Subcutaneous abdominal adipose tissue (tissue), 5 donors: ENCODE results near the gene LZTR1.

Source experiments
- H3K27ac ChIP-seq: one replicate; pipeline ENCODE4 v1.7.0; 2013; ENCODE audit warnings: low read depth, mild to moderate bottlenecking, inconsistent platforms, low read length, moderate library complexity
- H3K27me3 ChIP-seq, 5 donors: one replicate each; pipeline ENCODE4 v1.7.0; 2013; ENCODE audit warnings: low read length in 5 of 5, inconsistent platforms in 1 of 5; ENCODE audit not compliant: control insufficient read depth in 5 of 5, insufficient read depth in 4 of 5
- H3K36me3 ChIP-seq, 5 donors: one replicate each; pipeline ENCODE4 v1.7.0; 2013; ENCODE audit warnings: low read length in 5 of 5; ENCODE audit not compliant: control insufficient read depth in 5 of 5, insufficient read depth in 5 of 5
- H3K4me1 ChIP-seq, 5 donors: one replicate each; pipeline ENCODE4 v1.7.0; 2013; ENCODE audit warnings: low read length in 5 of 5, mild to moderate bottlenecking in 3 of 5, moderate library complexity in 1 of 5; ENCODE audit not compliant: control insufficient read depth in 5 of 5, insufficient read depth in 5 of 5
- H3K4me3 ChIP-seq, 5 donors: one replicate each; pipeline ENCODE4 v1.7.0; 2013; ENCODE audit warnings: low read length in 5 of 5, low read depth in 1 of 5
- H3K9ac ChIP-seq, 5 donors: one replicate each; pipeline ENCODE4 v1.7.0; 2013; ENCODE audit warnings: low read length in 5 of 5, mild to moderate bottlenecking in 4 of 5, moderate library complexity in 3 of 5
- H3K9me3 ChIP-seq, 5 donors: one replicate each; pipeline ENCODE4 v1.7.0; 2013; ENCODE audit warnings: low read length in 5 of 5; ENCODE audit not compliant: control insufficient read depth in 5 of 5
- donor health status: healthy.
- donor health status: healthy.
- donor health status: healthy.
- donor health status: healthy.
- donor health status: healthy.

Gene LZTR1

GRCh38 chr22:20990184-20991180, 8.4 kb downstream of the LZTR1 start:
- no peak overlapping the region for H3K27ac ChIP-seq

GRCh38 chr22:20991252-20992055, 9.4 kb downstream of the LZTR1 start:
- H3K27ac ChIP-seq, result no peak overlapping the region
- H3K27me3 ChIP-seq, result no peaks in the 10 kb centered on the region
- H3K9me3 ChIP-seq, result no peaks in the 10 kb centered on the region
- no peak overlapping the region for H3K4me3 ChIP-seq
- H3K9ac ChIP-seq, result no peak overlapping the region
- H3K36me3 ChIP-seq, result peaks cover 0 to 91% (median 83%) of the 10 kb centered on the region in 5 donors
- H3K4me1 ChIP-seq, result no peaks in the 10 kb centered on the region

More at GRCh38 chr22:20990184-20991180, 8.4 kb downstream of the LZTR1 start:
- Histone ChIP-seq H3K4me1 (no peaks in the 10 kb centered on the region), H3K36me3 (peaks cover 0 to 90% (median 80%) of the 10 kb centered on the region in 5 donors), H3K27me3 (no peaks in the 10 kb centered on the region), H3K9me3 (no peaks in the 10 kb centered on the region), H3K9ac (no peak overlapping the region), H3K4me3 (no peak overlapping the region)

- Histone ChIP-seq H3K36me3 (peaks cover 0 to 93% (median 84%) of the 10 kb centered on the region in 5 donors), H3K9ac (no peak overlapping the region), H3K9me3 (no peaks in the 10 kb centered on the region), H3K27ac (no peak overlapping the region), H3K4me1 (no peaks in the 10 kb centered on the region), H3K27me3 (no peaks in the 10 kb centered on the region), H3K4me3 (no peak overlapping the region)
Measured at GRCh38 chr22:20992056-20992442, 10.0 kb downstream of the LZTR1 start.

- H3K9ac ChIP-seq, result no peak overlapping the region
- H3K9me3 ChIP-seq, result no peaks in the 10 kb centered on the region
- H3K4me3 ChIP-seq, result no peak overlapping the region
- no peaks in the 10 kb centered on the region for H3K4me1 ChIP-seq
- H3K36me3 ChIP-seq, result peaks cover 0 to 93% (median 86%) of the 10 kb centered on the region in 5 donors
- no peaks in the 10 kb centered on the region for H3K27me3 ChIP-seq
- H3K27ac ChIP-seq, result no peak overlapping the region
Measured at GRCh38 chr22:20992456-20993303, 10.6 kb downstream of the LZTR1 start.

- no peaks in the 10 kb centered on the region for H3K9me3 ChIP-seq
- H3K36me3 ChIP-seq, result peaks cover 0 to 90% (median 84%) of the 10 kb centered on the region in 5 donors
- no peak overlapping the region for H3K9ac ChIP-seq
- no peaks in the 10 kb centered on the region for H3K27me3 ChIP-seq
- H3K27ac ChIP-seq, result no peak overlapping the region
- H3K4me3 ChIP-seq, result no peak overlapping the region
- H3K4me1 ChIP-seq, result no peaks in the 10 kb centered on the region
Measured at GRCh38 chr22:20993304-20994127, 11.4 kb downstream of the LZTR1 start.

- peaks cover 0 to under 1% (median 0%) of the 10 kb centered on the region in 5 donors for H3K4me1 ChIP-seq
- peaks cover 0 to 91% (median 83%) of the 10 kb centered on the region in 5 donors for H3K36me3 ChIP-seq
- no peaks in the 10 kb centered on the region for H3K9me3 ChIP-seq
- no peak overlapping the region for H3K27ac ChIP-seq
- no peak overlapping the region for H3K4me3 ChIP-seq
- H3K27me3 ChIP-seq, result no peaks in the 10 kb centered on the region
- no peak overlapping the region for H3K9ac ChIP-seq
Measured at GRCh38 chr22:20994128-20994901, 12.2 kb downstream of the LZTR1 start.

- no peak overlapping the region for H3K9ac ChIP-seq
- no peak overlapping the region for H3K4me3 ChIP-seq
- peaks cover 0 to 6% (median 4%) of the 10 kb centered on the region in 5 donors for H3K4me1 ChIP-seq
- H3K36me3 ChIP-seq, result peaks cover 0 to 96% (median 86%) of the 10 kb centered on the region in 5 donors
- no peaks in the 10 kb centered on the region for H3K27me3 ChIP-seq
- no peak overlapping the region for H3K27ac ChIP-seq
- H3K9me3 ChIP-seq, result no peaks in the 10 kb centered on the region
Measured at GRCh38 chr22:20994902-20995241, 12.8 kb downstream of the LZTR1 start.

- no peak overlapping the region for H3K27ac ChIP-seq
- H3K9me3 ChIP-seq, result no peaks in the 10 kb centered on the region
- no peaks in the 10 kb centered on the region for H3K27me3 ChIP-seq
- H3K4me3 ChIP-seq, result no peak overlapping the region
- H3K36me3 ChIP-seq, result peaks cover 0 to 97% (median 91%) of the 10 kb centered on the region in 5 donors
- H3K4me1 ChIP-seq, result peaks cover under 1 to 12% (median 10%) of the 10 kb centered on the region in 5 donors
- no peak overlapping the region for H3K9ac ChIP-seq
Measured at GRCh38 chr22:20995329-20996030, 13.4 kb downstream of the LZTR1 start.
